IMR-90 (cell line): ENCODE results near the gene NSMCE3. TPM values are rescaled to one million over a fixed set of nuclear protein-coding genes. Genes with fewer than 3 reads are reported as not detected.

Experiments used
- ATAC-seq: fragments of 200-7000 bp; cut with Tn5 transposase; 2 replicates; pipeline ENCODE4 v1.9.1; 2020; ENCODE audit warnings: low read depth, mild to moderate bottlenecking, moderate library complexity
- BruUV-seq: library from RNA; stranded (reverse); fragments of 400-500 nt; replicated peaks from 2 replicates; lab custom pipeline; 2021; lab: Mats Ljungman, UMichigan
- CTCF ChIA-PET: fragments of 300-600 bp; formaldehyde crosslinking; extraction: SDS; loops from one replicate; lab custom pipeline; 2021; ENCODE audit warnings: antibody characterized with exemption; lab: Yijun Ruan, JAX
- POLR2A ChIA-PET: fragments of 300-600 bp; sonication (Branson Sonifier 250); formaldehyde crosslinking; loops from one replicate; lab custom pipeline; 2022; ENCODE audit warnings: antibody characterized with exemption; ENCODE audit not compliant: unreplicated experiment; lab: Charles Lee
- DNase-seq: peaks from one replicate; pipeline ENCODE4 v3.0.0; 2013
- H2AFZ ChIP-seq: replicated peaks from 2 replicates; pipeline ENCODE3; 2013; ENCODE audit warnings: low read length, mild to moderate bottlenecking; ENCODE audit not compliant: poor library complexity
- H2AK5ac ChIP-seq: 2 replicates; pipeline ENCODE4 v1.6.1; 2013; ENCODE audit warnings: low read depth, low read length, inconsistent platforms
- H2AK9ac ChIP-seq: replicated peaks from 2 replicates; pipeline ENCODE3; 2013; ENCODE audit warnings: mild to moderate bottlenecking, low read depth, low read length, moderate library complexity; ENCODE audit not compliant: poor library complexity
- H2BK120ac ChIP-seq: 2 replicates; pipeline ENCODE4 v1.6.1; 2013; ENCODE audit warnings: low read depth, low read length, inconsistent platforms
- H2BK15ac ChIP-seq: 3 replicates; pipeline ENCODE4 v1.6.1; 2013; ENCODE audit warnings: low read depth, low read length, inconsistent platforms
- H2BK20ac ChIP-seq: 2 replicates; pipeline ENCODE4 v1.6.1; 2013; ENCODE audit warnings: low read depth, mild to moderate bottlenecking, inconsistent platforms, low read length, moderate library complexity
- H2BK5ac ChIP-seq: 2 replicates; pipeline ENCODE4 v1.6.1; 2013; ENCODE audit warnings: mild to moderate bottlenecking, low read depth, low read length, inconsistent platforms; ENCODE audit not compliant: poor library complexity, severe bottlenecking
- H3K14ac ChIP-seq: replicated peaks from 2 replicates; pipeline ENCODE4 v1.6.1; 2013; ENCODE audit warnings: low read depth, low read length, inconsistent platforms
- H3K18ac ChIP-seq: 2 replicates; pipeline ENCODE4 v1.6.1; 2013; ENCODE audit warnings: low read depth, low read length, control low read depth
- H3K23ac ChIP-seq: 2 replicates; pipeline ENCODE4 v1.6.1; 2013; ENCODE audit warnings: low read depth, low read length, inconsistent platforms
- H3K27ac ChIP-seq: 2 replicates; pipeline ENCODE4 v1.5.1; 2013; ENCODE audit warnings: mild to moderate bottlenecking, control low read depth, low read length; ENCODE audit not compliant: insufficient read depth
- H3K27me3 ChIP-seq: 2 replicates; pipeline ENCODE4 v1.6.1; 2013; ENCODE audit warnings: low read length; ENCODE audit not compliant: control insufficient read depth, insufficient read depth
- H3K36me3 ChIP-seq: 2 replicates; pipeline ENCODE4 v1.6.1; 2013; ENCODE audit warnings: low read length, mixed read lengths; ENCODE audit not compliant: control insufficient read depth, insufficient read depth
- H3K4ac ChIP-seq: 2 replicates; pipeline ENCODE4 v1.6.1; 2013; ENCODE audit warnings: low read depth, low read length, inconsistent platforms
- H3K4me1 ChIP-seq: 2 replicates; pipeline ENCODE4 v1.6.1; 2013; ENCODE audit warnings: low read length, mixed read lengths; ENCODE audit not compliant: control insufficient read depth, insufficient read depth
- H3K4me2 ChIP-seq: 2 replicates; pipeline ENCODE4 v1.6.1; 2013; ENCODE audit warnings: low read depth, mild to moderate bottlenecking, control low read depth, low read length, moderate library complexity
- H3K4me3 ChIP-seq: 2 replicates; pipeline ENCODE4 v1.5.1; 2013; ENCODE audit warnings: low read depth, mild to moderate bottlenecking, control low read depth, low read length, moderate library complexity; ENCODE audit not compliant: insufficient read depth
- H3K56ac ChIP-seq: 2 replicates; pipeline ENCODE4 v1.6.1; 2013; ENCODE audit warnings: low read length, inconsistent platforms; ENCODE audit not compliant: insufficient read depth; ENCODE audit errors: extremely low read depth
- H3K79me1 ChIP-seq, 2 experiments: 2 replicates each; pipeline ENCODE4 v1.6.1; 2013; ENCODE audit warnings: low read length in 2 of 2, inconsistent platforms in 1 of 2, low read depth in 1 of 2
- H3K9ac ChIP-seq: 2 replicates; pipeline ENCODE4 v1.6.1; 2013; ENCODE audit warnings: low read depth, low read length, control low read depth
- H3K9me1 ChIP-seq: 2 replicates; pipeline ENCODE4 v1.6.1; 2013; ENCODE audit warnings: low read length, inconsistent platforms; ENCODE audit not compliant: insufficient read depth
- H3K9me3 ChIP-seq: 2 replicates; pipeline ENCODE4 v1.6.1; 2013; ENCODE audit warnings: low read length; ENCODE audit not compliant: control insufficient read depth, insufficient read depth
- H4K20me1 ChIP-seq: 2 replicates; pipeline ENCODE4 v1.6.1; 2013; ENCODE audit warnings: low read length, inconsistent platforms; ENCODE audit not compliant: insufficient read depth
- H4K5ac ChIP-seq: 2 replicates; pipeline ENCODE4 v1.6.1; 2013; ENCODE audit warnings: mild to moderate bottlenecking, low read depth, low read length, control low read depth
- H4K8ac ChIP-seq, 2 experiments: 2 replicates each; pipeline ENCODE4 v1.6.1; 2013; ENCODE audit warnings: low read depth in 2 of 2, low read length in 2 of 2, control low read depth in 1 of 2, inconsistent platforms in 1 of 2
- H4K91ac ChIP-seq: 2 replicates; pipeline ENCODE4 v1.6.1; 2013; ENCODE audit warnings: low read depth, low read length, inconsistent platforms; ENCODE audit not compliant: insufficient read depth
- CEBPB ChIP-seq: IDR thresholded peaks from 2 replicates; pipeline ENCODE4 v1.6.1; 2012; ENCODE audit warnings: low read depth, low read length, improper control_type of control experiment
- CHD1 ChIP-seq: IDR thresholded peaks from 2 replicates; pipeline ENCODE4 v1.6.1; 2012; ENCODE audit warnings: low read depth, low read length, improper control_type of control experiment
- MXI1 ChIP-seq: IDR thresholded peaks from 2 replicates; pipeline ENCODE4 v1.6.1; 2012; ENCODE audit warnings: low read depth, mild to moderate bottlenecking, low read length, moderate library complexity, borderline replicate concordance
- RFX5 ChIP-seq: IDR thresholded peaks from 2 replicates; pipeline ENCODE4 v1.8.0; 2012; ENCODE audit warnings: low read depth, mild to moderate bottlenecking, low read length, moderate library complexity
- WGBS, 2 experiments: methylation state at CpG; one replicate each; pipeline versions ENCODE4 v1.1.5 to v1.1.7; 2013; ENCODE audit warnings: missing lambda C conversion rate in 2 of 2; ENCODE audit not compliant: insufficient read length in 1 of 2; ENCODE audit errors: extremely low coverage in 2 of 2; 5-methylcytosine and 5-hydroxymethylcytosine counted together
- dilution Hi-C: fragments of 300-500 bp; cut with HindIII; formaldehyde crosslinking; loops from one replicate; pipeline ENCODE4 v1.14.3; 2018; ENCODE audit warnings: low sequenced_read_pairs; ENCODE audit not compliant: unreplicated experiment
- in situ Hi-C: fragments of 300-500 bp; cut with MboI; formaldehyde crosslinking; loops from 3 replicates; pipeline ENCODE4 v1.14.3; 2019; ENCODE audit warnings: low sequenced_read_pairs, inconsistent platforms, mixed read lengths
- intact Hi-C: fragments of 100-400 bp; cut with micrococcal nuclease; formaldehyde crosslinking; loops from 2 replicates; pipeline ENCODE4 v1.10.0; 2022
- polyA plus RNA-seq, 3 experiments: library from polyadenylated mRNA; depleted of rRNA; stranded (reverse); fragments of >200 nt; gene quantifications; 2 replicates each; pipeline ENCODE4 v1.2.3, GENCODE V29; 2012; ENCODE audit warnings: low replicate concordance in 1 of 3
- total RNA-seq: library from RNA; depleted of rRNA; stranded (reverse); fragments of >200 nt; gene quantifications from 2 replicates; pipeline ENCODE4 v1.2.3, GENCODE V29; 2012

NSMCE3 gene
- total and polyA plus RNA-seq, 2 of the 4 experiments (the other 2 are of a cell fraction), result 5.1 to 6.3 TPM

DNA sequence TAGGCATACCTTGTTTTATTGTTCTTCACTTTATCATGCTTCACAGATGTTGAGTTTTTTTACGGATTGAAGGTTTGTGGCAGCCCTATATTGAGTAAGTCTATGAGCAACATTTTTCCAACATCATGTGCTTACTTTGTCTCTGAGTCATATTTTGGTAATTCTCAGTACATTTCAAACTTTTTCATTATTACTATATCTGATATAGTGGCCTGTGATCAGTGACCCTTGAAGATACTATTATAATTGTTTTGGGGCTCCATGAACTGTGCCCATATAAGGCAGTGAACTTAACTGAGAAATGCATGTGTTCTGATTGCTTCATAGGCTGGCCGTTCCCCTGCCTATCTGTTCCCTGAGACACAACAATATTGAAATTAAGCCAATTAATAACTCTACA, 42.8 kb upstream of the NSMCE3 start:
- ATAC-seq, result peak; percentile 63
- CTCF ChIA-PET, result interaction anchor here (1.1 kb wide), 1 partner anchor 10 kb away, joined by 3 read pairs; no protein-coding TSS in a partner anchor

More for the DNA sequence above, 42.8 kb upstream of the NSMCE3 start:
- Histone ChIP-seq H3K27ac (no peak overlapping the region), H3K56ac (no peak overlapping the region), H4K91ac (no peak overlapping the region), H4K5ac (no peak overlapping the region), H2BK20ac (no peak overlapping the region), H3K4me1 (no peaks in the 10 kb centered on the region), H3K4me2 (no peak overlapping the region), H2AK9ac (no peak overlapping the region), H3K18ac (no peak overlapping the region), H3K36me3 (no peaks in the 10 kb centered on the region), H2AFZ (no peak overlapping the region), H4K20me1 (no peaks in the 10 kb centered on the region), H2BK120ac (no peak overlapping the region), H3K27me3 (no peaks in the 10 kb centered on the region), H3K9me3 (no peaks in the 10 kb centered on the region), H3K4me3 (no peak overlapping the region), H3K79me1 (no peaks in the 10 kb centered on the region), H4K8ac (no peak overlapping the region), H3K4ac (no peak overlapping the region), H3K14ac (no peak overlapping the region), H2BK5ac (no peak overlapping the region), H2BK15ac (no peak overlapping the region), H2AK5ac (no peak overlapping the region), H3K9me1 (no peaks in the 10 kb centered on the region), H3K9ac (no peak overlapping the region), H3K23ac (no peak overlapping the region)
- POLR2A ChIA-PET, result no interaction called here
- in situ Hi-C loops, result no loop called here
- DNase-seq, result peak; percentile 67
- WGBS, 2 experiments, result no CpG with 5 or more reads among the region's 2 CpGs
- no TSS peak for BruUV-seq
- intact Hi-C loops, result no loop called here
- TF ChIP-seq CEBPB (peak; percentile 73), RFX5 (no peak), CHD1 (no peak), MXI1 (no peak)
- dilution Hi-C loops, result no loop called here
